GM08714 (cell line): Measurements from ENCODE around the gene TMEM220.
"Not testable (repeated sequence)": the region's sequence is repeated elsewhere in the genome, so short reads cannot be mapped to it uniquely, and the experiment has no call there.

Experiments
- H3K4me3 ChIP-seq: fragments of 200-500 bp; sonication (Bioruptor generic); 2 replicates; pipeline ENCODE4 v1.5.1; 2014; ENCODE audit warnings: mild to moderate bottlenecking, low read length, inconsistent platforms
- ZNF274 ChIP-seq: IDR thresholded peaks from 2 replicates; pipeline ENCODE4 v1.6.1; 2012; ENCODE audit warnings: mild to moderate bottlenecking, low read depth, low read length

The TMEM220 gene

DNA sequence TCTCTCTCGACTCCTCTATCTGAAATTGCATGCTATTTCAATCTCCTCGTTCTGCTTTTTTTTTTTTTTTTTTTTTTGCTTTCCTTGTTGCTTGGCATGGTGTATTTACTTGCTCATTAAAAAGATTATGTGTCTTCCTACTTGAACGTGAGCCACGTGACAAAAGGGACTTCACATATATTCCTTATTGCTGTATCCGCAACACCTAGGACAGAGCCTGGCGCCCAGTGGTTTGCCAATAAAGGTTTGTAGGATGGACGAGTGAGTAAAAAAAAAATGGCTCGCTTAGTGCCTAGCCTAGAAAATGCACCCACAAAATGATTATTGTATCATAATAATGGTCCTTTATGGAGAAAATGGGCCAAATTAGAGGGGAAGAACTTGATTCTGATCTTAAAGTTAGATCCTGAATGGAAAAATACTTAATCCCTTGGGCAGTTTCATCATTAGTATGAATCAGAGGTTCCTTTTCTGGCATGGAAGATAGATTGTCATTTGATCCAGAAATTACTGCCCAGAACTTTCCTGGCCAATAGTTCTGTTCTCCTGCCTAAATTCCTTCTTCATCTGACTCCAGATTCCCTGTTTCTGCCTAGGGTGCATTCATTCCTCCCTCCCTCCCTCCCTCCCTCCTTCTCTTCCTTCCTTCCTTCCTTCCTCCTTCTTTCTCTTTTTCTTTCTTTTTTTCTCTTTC, 13.6 kb upstream of the TMEM220 start:
- no peak overlapping the region for H3K4me3 ChIP-seq
- TF ChIP-seq ZNF274 = no peak

DNA sequence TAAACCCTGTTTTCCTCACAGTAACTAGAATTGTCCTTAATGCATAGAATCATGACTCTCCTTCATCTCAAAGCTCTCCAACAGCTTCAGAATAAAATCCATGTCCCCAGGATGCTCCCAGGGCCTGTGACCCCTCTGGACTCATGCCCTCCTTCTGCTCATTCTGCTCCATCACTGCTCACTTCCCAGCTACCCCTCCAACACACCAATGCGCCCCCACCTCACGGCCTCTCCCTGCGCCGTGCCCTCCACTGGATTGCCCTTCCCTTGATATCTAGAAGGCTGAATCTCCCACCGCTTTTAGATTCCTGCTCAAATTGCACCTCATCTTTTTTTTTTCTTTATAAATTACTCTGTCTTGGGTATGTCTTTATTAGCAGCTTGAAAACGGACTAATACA, 12.6 kb upstream of the TMEM220 start:
- no peak for TF ChIP-seq ZNF274
- H3K4me3 ChIP-seq = no peak overlapping the region

DNA sequence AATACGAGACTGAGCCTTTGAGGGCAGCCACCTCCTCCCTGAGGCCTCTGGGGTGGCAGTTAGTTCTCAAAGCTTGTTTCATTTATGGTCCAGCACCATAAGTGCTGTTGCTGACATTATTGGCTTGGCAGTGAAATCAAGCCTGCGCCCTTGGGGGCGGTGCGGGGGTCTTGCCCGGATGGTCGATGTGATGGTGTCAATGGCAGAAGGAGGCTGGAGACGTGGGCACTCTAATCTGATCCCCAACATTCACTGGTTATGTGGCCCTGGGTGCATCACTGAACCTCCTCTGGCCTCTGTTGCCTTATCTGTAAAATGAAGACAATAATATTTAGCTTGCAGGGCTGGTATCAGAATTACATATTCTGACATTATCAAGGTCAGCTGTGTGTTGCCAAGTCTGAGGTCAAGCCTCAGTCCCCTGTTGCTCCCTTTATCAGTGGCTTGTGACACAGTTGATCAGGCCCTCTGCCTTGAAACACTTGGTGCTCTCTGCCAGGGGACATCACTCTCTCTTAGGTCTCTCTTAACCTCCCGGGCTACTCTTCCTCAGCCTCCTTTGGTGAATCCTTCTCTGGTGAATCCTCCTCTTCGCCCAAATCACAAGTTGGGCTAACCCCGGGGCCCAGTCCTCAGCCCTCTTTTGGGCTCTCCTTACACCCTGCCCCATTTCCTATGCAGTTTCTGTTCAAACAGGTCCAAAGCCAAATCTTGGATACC, 11.8 kb upstream of the TMEM220 start:
- H3K4me3 ChIP-seq = no peak overlapping the region
- TF ChIP-seq ZNF274 = no peak

DNA sequence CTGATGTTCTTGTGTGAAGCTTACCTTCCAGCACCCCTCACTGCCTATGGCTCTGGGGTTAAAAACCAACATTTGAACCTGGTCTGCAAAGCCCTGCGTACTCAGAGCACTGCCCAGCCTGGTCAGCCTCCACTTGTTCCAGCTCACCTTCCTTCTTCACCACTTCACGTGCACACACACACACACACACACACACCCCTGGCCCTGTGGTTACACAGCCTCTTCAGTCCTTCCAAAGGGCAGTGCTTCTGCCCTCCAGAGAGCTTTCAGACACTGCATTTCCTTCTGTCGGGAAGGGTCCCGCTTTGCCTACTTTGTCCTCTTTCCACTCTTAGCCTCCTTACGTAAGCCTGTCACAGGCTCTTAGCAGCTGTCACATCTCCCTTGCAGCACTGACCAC, 9.6 kb upstream of the TMEM220 start:
- no peak overlapping the region for H3K4me3 ChIP-seq
- no peak for TF ChIP-seq ZNF274

DNA sequence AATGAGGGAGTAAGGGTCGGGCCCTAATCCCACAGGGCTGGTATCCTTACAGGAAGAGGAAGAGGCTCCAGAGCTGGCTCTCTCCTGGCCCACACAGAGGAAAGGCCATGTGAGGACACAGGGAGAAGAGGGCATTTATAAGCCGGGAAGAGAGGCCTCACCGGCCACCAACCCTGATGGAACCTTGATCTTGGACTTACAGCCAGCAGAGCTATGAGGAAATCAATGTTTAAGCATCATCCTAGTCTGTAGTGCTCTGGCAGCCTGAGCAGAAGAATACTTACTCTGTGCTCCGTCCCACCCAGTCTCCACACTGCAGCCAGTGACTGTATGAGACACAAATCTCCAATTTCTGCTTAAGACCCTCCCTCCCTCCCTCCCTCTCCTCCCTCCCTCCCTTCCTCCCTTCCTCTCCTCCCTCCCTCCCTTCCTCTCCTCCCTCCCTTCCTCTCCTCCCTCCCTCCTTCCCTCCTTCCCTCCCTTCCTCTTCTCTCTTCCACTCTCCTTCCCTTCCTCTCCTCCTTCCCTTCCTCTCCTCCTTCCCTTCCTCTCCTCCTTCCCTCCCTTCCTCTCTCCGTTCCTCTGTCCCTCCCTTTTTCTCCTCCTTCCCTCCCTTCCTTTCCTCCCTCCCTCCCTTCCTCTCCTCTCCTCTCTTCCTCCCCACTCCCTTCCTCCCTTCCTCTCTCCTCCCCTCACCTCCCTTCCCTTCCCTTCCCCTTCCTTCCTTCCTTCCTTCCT, 8.9 kb upstream of the TMEM220 start:
- no peak for TF ChIP-seq ZNF274
- no peak overlapping the region for H3K4me3 ChIP-seq

DNA sequence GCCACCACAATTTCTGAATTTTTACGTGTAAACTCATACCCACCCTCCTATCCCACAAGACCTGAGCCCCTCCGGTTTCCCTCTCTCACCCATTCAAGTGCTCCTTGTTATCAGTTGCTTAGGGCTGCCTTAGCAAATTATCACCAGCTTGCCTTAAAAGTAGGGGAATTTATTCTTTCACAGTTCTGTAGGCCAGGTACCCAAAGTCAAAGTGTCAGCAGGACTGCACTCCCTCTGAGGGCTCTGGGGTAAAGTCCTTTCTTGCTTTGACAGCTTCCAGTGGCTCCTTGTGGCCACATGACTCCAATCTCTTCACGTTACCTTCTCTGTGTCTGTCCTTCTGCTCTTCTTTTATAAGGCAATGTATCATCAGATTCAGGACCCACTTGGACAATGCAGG, 7.9 kb upstream of the TMEM220 start:
- H3K4me3 ChIP-seq = no peak overlapping the region
- no peak for TF ChIP-seq ZNF274

DNA sequence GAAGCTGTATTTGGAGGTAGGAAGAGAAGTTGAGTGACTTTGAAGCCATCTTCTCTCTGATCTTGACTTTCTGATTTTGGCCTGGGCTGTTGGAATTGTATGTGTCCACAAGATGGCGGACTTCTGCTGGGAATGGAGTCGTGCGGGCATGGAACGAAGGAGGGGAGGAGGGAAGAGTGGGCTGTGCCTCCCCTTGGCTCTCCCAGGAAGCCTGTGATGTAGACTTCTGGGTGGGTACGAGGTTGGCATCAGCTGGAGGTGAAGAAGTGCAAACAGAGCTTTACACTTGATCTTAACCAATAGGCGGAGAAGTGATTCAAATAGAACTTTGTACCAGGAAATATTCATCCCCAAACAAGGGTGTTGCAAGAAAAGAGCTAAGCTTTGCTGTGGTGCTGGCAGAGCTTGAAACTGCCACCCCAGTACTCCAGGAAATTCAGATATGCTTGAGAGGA, 7.4 kb upstream of the TMEM220 start:
- TF ChIP-seq ZNF274 = no peak
- H3K4me3 ChIP-seq = no peak overlapping the region

DNA sequence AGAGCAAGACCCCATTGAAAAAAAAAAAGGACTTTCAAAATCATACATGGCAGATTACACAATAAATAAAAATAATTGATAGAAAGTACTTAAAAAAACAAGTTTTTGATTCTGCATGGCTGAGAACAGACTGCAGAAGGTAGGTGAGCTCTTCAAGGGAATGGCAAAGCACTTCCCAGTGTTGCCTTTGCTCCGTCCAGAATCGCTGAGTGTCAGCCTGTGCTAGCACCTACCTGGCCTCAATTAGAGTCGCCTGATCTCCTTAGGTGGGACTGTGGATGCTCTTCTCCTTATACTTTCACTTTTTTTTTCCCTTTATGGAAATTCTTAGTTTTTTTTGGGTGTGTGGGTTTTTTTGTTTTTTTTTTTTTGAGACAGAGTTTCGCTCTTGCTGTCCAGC, 6.0 kb upstream of the TMEM220 start:
- TF ChIP-seq ZNF274 = no peak
- H3K4me3 ChIP-seq = no peak overlapping the region

DNA sequence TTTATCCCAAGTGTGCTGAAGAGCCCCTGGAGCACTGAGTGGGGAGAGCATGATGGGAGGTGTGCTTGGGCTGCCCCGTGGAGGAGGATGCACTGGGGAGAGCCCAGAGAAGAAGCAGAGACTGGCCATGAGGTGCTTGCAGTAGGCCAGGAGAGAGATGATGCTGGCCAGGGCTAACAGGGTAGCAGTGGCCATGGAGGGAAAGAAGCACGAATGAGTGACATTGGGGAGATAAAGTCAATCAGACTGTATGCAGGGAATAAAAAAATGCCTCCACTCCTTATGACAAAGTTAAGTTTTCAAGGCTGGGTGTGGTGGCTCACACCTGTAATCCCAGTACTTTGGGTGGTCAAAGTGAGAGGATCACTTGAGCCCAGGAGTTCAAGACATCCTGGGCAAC, 5.4 kb upstream of the TMEM220 start:
- no peak for TF ChIP-seq ZNF274

DNA sequence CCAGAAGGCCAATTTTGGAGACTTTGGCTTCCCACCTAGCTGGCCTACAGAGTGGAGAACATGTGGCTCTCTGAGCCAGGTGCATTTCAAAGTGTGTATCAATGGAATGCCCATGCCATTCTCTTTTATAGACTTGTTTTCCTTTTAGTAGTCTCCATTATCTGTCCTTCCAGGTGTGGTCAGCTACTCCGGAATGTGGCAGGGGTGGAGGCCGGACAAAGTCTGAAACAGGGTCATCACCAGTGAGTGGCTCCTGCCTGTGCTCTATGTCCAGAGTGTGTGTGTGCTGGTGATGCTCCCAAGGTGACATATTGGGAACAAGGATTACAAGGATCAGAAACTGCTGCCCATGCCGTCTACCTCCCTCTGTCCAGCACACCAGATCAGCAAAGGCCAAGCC, 3.8 kb upstream of the TMEM220 start:
- no peak overlapping the region for H3K4me3 ChIP-seq
- no peak for TF ChIP-seq ZNF274

More for the DNA sequence above, 5.4 kb upstream of the TMEM220 start:
- no peak overlapping the region for H3K4me3 ChIP-seq

DNA sequence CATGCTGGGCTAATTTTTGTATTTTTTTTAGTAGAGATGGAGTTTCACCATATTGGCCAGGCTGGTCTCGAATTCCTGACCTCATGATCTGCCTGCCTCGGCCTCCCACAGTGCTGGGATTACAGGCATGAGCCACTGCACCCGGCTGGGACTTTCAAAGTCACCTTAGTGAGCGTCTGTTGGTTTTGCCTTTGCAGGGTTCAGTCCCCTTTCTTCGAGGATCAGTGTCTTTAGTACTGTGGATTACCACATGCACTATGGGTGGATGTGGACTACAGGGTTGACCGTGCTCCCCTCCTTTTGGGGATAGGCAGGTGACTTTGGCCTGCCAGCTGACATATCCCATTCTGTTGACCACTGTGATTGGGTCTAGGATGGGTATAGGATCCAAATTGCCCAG, 2.3 kb upstream of the TMEM220 start:
- H3K4me3 ChIP-seq = not testable (repeated sequence)

DNA sequence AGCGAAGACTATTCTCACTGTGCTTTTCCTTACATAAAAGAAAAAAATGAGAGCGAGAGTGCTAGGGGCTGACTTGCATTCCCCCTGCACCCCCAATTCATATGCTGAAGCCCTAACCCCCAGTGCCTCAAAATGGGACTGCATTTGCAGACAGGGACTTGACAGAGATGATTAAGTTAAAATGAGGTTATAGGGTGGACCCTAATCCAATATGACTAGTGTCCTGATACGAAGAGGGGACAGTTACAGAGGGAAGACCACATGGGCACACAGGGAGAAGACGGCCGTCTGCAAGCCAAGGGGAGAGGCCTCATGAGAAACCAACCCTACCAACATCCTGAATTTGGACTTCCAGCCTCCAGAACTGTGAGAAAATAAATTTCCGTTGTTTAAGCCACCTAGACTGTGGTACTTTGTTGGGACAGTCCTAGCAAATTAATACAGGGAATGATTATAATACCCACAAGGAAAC, 1.6 kb upstream of the TMEM220 start:
- TF ChIP-seq ZNF274 = no peak
- H3K4me3 ChIP-seq = no peak overlapping the region

DNA sequence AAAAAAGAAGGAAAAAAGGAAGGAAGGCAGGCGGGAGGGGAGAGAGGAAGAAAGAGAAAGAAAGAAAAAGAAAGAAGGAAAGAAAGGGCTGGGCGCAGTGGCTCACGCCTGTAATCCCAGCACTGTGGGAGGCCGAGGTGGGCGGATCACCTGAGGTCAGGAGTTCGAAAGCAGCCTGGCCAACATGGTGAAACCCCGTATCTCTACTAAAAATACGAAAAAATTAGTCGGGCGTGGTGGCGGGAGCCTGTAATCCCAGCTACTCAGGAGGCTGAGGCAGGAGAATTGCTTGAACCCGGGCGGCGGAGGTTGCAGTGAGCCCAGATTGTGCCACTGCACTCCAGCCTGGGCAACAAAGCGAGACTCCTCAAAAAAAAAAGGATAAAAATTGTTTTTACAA, 424 bp upstream of the TMEM220 start:
- peak overlapping the region; percentile 59; the same call in 1 of the 2 replicates for H3K4me3 ChIP-seq

DNA sequence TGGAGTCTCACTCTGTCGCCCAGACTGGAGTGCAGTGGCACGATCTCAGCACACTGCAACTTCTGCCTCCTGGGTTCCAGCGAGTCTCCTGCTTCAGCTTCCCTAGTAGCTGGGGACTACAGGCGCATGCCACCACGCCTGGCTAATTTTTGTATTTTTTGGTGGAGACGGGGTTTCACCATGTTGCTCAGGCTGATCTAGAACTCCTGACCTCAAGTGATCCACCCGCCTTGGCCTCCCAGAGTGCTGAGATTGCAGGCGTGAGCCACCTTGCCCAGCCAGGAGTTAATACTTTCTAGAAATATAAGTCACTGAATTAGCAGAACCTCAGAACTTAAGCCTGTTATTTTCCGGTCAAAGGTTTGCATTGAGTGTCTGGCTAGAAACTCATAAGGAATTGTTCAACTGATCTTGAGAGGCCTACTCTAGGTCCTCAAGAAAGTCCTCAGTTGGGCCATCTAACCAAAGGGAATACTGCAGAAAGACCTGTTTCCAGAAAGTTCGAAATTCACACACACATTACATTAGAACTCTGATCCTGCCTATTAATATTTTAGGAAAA, 1.4 kb downstream of the TMEM220 start:
- no peak overlapping the region for H3K4me3 ChIP-seq
- TF ChIP-seq ZNF274 = no peak

DNA sequence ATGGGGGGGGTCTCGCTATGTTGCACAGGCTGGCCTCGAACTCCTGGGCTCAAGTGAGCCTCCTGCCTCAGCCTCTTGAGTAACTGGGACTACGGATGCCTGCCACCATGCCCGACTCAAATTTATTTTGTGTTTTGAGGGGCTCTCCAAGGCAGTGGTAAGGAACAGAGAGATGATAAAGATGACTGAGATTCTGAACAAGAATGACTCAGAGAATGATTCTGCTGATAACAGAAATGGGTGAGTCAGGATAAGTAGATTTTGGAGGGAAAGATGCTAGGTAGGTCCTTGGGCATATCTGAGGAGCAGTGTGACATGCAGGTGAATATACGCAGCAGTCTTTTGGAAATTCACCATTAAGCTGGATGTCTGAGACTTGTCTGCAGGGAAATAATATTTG, 2.6 kb downstream of the TMEM220 start:
- no peak overlapping the region for H3K4me3 ChIP-seq
- TF ChIP-seq ZNF274 = no peak
